Neuronal stem cell (in vitro differentiated cells): Measurements from ENCODE around the gene SLF1.

ENCODE experiments used
- DNase-seq: peaks from one replicate; pipeline ENCODE4 v3.0.0-alpha.2; 2013; ENCODE audit warnings: low spot score
- H2AFZ ChIP-seq: one replicate; pipeline ENCODE4 v1.6.1; 2013; ENCODE audit warnings: mild to moderate bottlenecking, low read length, inconsistent platforms
- H2AK5ac ChIP-seq: 2 replicates; pipeline ENCODE4 v1.6.1; 2013; ENCODE audit warnings: low read depth, mild to moderate bottlenecking, inconsistent platforms, low read length, moderate library complexity, mixed read lengths
- H2BK120ac ChIP-seq: 2 replicates; pipeline ENCODE4 v1.6.1; 2013; ENCODE audit warnings: low read depth, mild to moderate bottlenecking, inconsistent platforms, low read length, moderate library complexity, mixed read lengths
- H2BK12ac ChIP-seq: one replicate; pipeline ENCODE4 v1.6.1; 2013; ENCODE audit warnings: low read length, inconsistent platforms
- H2BK15ac ChIP-seq: 2 replicates; pipeline ENCODE4 v1.6.1; 2013; ENCODE audit warnings: mild to moderate bottlenecking, low read length, inconsistent platforms, mixed read lengths
- H2BK5ac ChIP-seq: one replicate; pipeline ENCODE4 v1.6.1; 2013; ENCODE audit warnings: inconsistent platforms, mild to moderate bottlenecking, low read length, moderate library complexity
- H3K14ac ChIP-seq: one replicate; pipeline ENCODE4 v1.6.1; 2013; ENCODE audit warnings: low read length, inconsistent platforms
- H3K18ac ChIP-seq: 2 replicates; pipeline ENCODE4 v1.6.1; 2013; ENCODE audit warnings: low read length, inconsistent platforms
- H3K23ac ChIP-seq: 2 replicates; pipeline ENCODE4 v1.6.1; 2013; ENCODE audit warnings: low read depth, mild to moderate bottlenecking, mixed read lengths, low read length, inconsistent platforms; ENCODE audit not compliant: poor library complexity
- H3K27ac ChIP-seq: replicated peaks from 3 replicates; pipeline ENCODE4 v1.5.1; 2013; ENCODE audit warnings: low read length, inconsistent platforms
- H3K27me3 ChIP-seq, 3 experiments: 2 replicates each; pipeline ENCODE4 v1.6.1; 2013; ENCODE audit warnings: low read length in 3 of 3, mild to moderate bottlenecking in 2 of 3, inconsistent platforms in 1 of 3, low read depth in 1 of 3, mixed read lengths in 1 of 3, moderate library complexity in 1 of 3; ENCODE audit not compliant: control insufficient read depth in 3 of 3, insufficient read depth in 3 of 3
- H3K36me3 ChIP-seq, 2 donors: replicated peaks in 1 of 2; 2 replicates each; pipeline ENCODE4 v1.6.1; 2013; ENCODE audit warnings: low read length in 2 of 2; ENCODE audit not compliant: control insufficient read depth in 2 of 2, insufficient read depth in 2 of 2
- H3K4ac ChIP-seq: 2 replicates; pipeline ENCODE4 v1.6.1; 2013; ENCODE audit warnings: inconsistent platforms, mild to moderate bottlenecking, low read length, moderate library complexity
- H3K4me1 ChIP-seq, 2 donors: 1 replicate in 1 of 2; 2 replicates in 1 of 2; pipeline ENCODE4 v1.6.1; 2013; ENCODE audit warnings: low read length in 2 of 2, low read depth in 1 of 2; ENCODE audit not compliant: control insufficient read depth in 2 of 2, insufficient read depth in 1 of 2
- H3K4me2 ChIP-seq: one replicate; pipeline ENCODE4 v1.6.1; 2013; ENCODE audit warnings: mild to moderate bottlenecking, low read length, inconsistent platforms; ENCODE audit not compliant: insufficient read depth, poor library complexity, severe bottlenecking
- H3K4me3 ChIP-seq, 2 donors: 2 replicates each; pipeline ENCODE4 v1.5.1; 2013; ENCODE audit warnings: low read length in 2 of 2, mild to moderate bottlenecking in 2 of 2, inconsistent platforms in 1 of 2, moderate library complexity in 1 of 2
- H3K79me1 ChIP-seq: one replicate; pipeline ENCODE4 v1.6.1; 2013; ENCODE audit warnings: low read depth, mild to moderate bottlenecking, inconsistent platforms, low read length, moderate library complexity
- H3K9ac ChIP-seq: one replicate; pipeline ENCODE4 v1.6.1; 2013; ENCODE audit warnings: mild to moderate bottlenecking, low read depth, low read length, inconsistent platforms; ENCODE audit not compliant: poor library complexity
- H3K9me3 ChIP-seq, 2 donors: replicated peaks in 1 of 2; 2 replicates each; pipeline versions ENCODE3 to v1.6.1; 2013; ENCODE audit warnings: low read length in 2 of 2, mild to moderate bottlenecking in 2 of 2, inconsistent platforms in 1 of 2, low read depth in 1 of 2, mixed read lengths in 1 of 2, moderate library complexity in 1 of 2; ENCODE audit not compliant: control insufficient read depth in 2 of 2, insufficient read depth in 1 of 2
- H4K8ac ChIP-seq: one replicate; pipeline ENCODE4 v1.6.1; 2013; ENCODE audit warnings: low read depth, mild to moderate bottlenecking, inconsistent platforms, low read length, moderate library complexity
- H4K91ac ChIP-seq: one replicate; pipeline ENCODE4 v1.6.1; 2013; ENCODE audit warnings: low read length, low read depth, mild to moderate bottlenecking, inconsistent platforms; ENCODE audit not compliant: poor library complexity
- WGBS, 2 donors: extraction: QIAGEN DNeasy Blood & Tissue Kit; methylation state at CpG; one replicate each; pipeline ENCODE4 v1.1.7; 2013; ENCODE audit warnings: missing lambda C conversion rate in 2 of 2, mixed read lengths in 1 of 2; ENCODE audit not compliant: insufficient read length in 2 of 2, insufficient replicate concordance in 1 of 2; ENCODE audit errors: extremely low coverage in 2 of 2; 5-methylcytosine and 5-hydroxymethylcytosine counted together

Gene SLF1

GRCh38 chr5:94577466-94578245, 40.8 kb upstream of the SLF1 start:
- Histone ChIP-seq H2BK12ac (no peak overlapping the region), H2BK5ac (no peak overlapping the region), H3K27me3 (no peaks in the 10 kb centered on the region), H3K9ac (no peak overlapping the region), H3K4ac (no peak overlapping the region), H2BK120ac (no peak overlapping the region), H3K79me1 (no peaks in the 10 kb centered on the region), H3K18ac (no peak overlapping the region), H3K23ac (no peak overlapping the region), H4K8ac (no peak overlapping the region), H2AFZ (no peak overlapping the region), H3K27ac (no peak overlapping the region), H2AK5ac (no peak overlapping the region), H3K4me3 (no peak overlapping the region), H4K91ac (no peak overlapping the region), H3K9me3 (no peaks in the 10 kb centered on the region), H2BK15ac (no peak overlapping the region), H3K14ac (no peak overlapping the region), H3K4me2 (no peak overlapping the region), H3K36me3 (no peaks in the 10 kb centered on the region), H3K4me1 (peaks cover 0 to 8% of the 10 kb centered on the region in 2 donors)
- DNase-seq = no peak

DNA sequence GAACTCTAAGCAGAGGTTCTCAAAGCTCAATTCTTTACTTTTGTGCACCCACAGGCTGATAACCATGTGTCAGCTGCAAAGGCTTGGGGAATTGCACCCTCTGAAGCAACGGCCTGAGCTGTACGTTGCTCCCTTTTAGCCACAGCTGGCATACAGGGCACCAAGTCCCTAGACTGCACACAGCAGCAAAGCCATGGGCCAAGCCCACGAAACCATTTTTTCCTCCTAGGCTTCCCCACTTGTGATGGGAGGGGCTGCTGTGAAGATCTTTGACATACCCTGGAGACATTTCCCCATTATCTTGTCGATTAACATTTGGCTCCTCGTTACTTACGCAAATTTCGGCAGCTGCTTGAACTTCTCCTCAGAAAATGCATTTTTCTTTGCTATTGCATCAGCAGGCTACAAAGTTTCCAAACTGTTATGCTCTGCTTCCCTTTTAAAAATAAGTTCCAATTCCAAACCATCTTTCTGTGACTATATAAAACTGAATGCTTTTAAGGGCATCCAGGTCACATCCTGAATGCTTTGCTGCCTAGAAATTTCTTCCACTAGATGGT, 23.1 kb upstream of the SLF1 start:
- H3K18ac ChIP-seq = no peak overlapping the region
- H4K91ac ChIP-seq = no peak overlapping the region
- no peak overlapping the region for H3K4me3 ChIP-seq
- no peak for DNase-seq
- no CpG with 5 or more reads among the region's 7 CpGs for WGBS, 2 donors
- no peak overlapping the region for H3K4ac ChIP-seq
- H3K36me3 ChIP-seq = no peaks in the 10 kb centered on the region
- no peak overlapping the region for H2BK12ac ChIP-seq
- H3K27me3 ChIP-seq = no peaks in the 10 kb centered on the region
- no peaks in the 10 kb centered on the region for H3K4me1 ChIP-seq
- no peaks in the 10 kb centered on the region for H3K79me1 ChIP-seq
- H2BK15ac ChIP-seq = no peak overlapping the region
- peaks cover 0 to 4% of the 10 kb centered on the region in 2 donors for H3K9me3 ChIP-seq
- no peak overlapping the region for H2BK120ac ChIP-seq
- no peak overlapping the region for H3K14ac ChIP-seq
- no peak overlapping the region for H2AFZ ChIP-seq
- no peak overlapping the region for H2AK5ac ChIP-seq
- H3K9ac ChIP-seq = no peak overlapping the region
- no peak overlapping the region for H2BK5ac ChIP-seq
- H3K4me2 ChIP-seq = no peak overlapping the region
- no peak overlapping the region for H3K27ac ChIP-seq
- H4K8ac ChIP-seq = no peak overlapping the region
- H3K23ac ChIP-seq = no peak overlapping the region

GRCh38 chr5:94613583-94613982, 4.9 kb upstream of the SLF1 start:
- no peak for DNase-seq
- no peak overlapping the region for H2BK5ac ChIP-seq
- no peak overlapping the region for H3K4me3 ChIP-seq
- no peak overlapping the region for H4K91ac ChIP-seq
- H2BK120ac ChIP-seq = no peak overlapping the region
- no peak overlapping the region for H3K27ac ChIP-seq
- H2BK12ac ChIP-seq = no peak overlapping the region
- no peak overlapping the region for H2AK5ac ChIP-seq
- WGBS, 2 donors = no CpG with 5 or more reads among the region's 2 CpGs
- H3K4ac ChIP-seq = no peak overlapping the region
- H3K27me3 ChIP-seq = no peaks in the 10 kb centered on the region
- no peak overlapping the region for H2AFZ ChIP-seq
- H3K79me1 ChIP-seq = no peaks in the 10 kb centered on the region
- H3K4me2 ChIP-seq = no peak overlapping the region
- H4K8ac ChIP-seq = no peak overlapping the region
- no peak overlapping the region for H3K23ac ChIP-seq
- no peak overlapping the region for H3K14ac ChIP-seq
- H2BK15ac ChIP-seq = no peak overlapping the region
- no peaks in the 10 kb centered on the region for H3K36me3 ChIP-seq
- no peaks in the 10 kb centered on the region for H3K9me3 ChIP-seq
- H3K9ac ChIP-seq = no peak overlapping the region
- no peak overlapping the region for H3K18ac ChIP-seq
- peaks cover 1 to 4% of the 10 kb centered on the region in 2 donors for H3K4me1 ChIP-seq

- no peaks in the 10 kb centered on the region for H3K36me3 ChIP-seq
- H3K4me3 ChIP-seq = no peak overlapping the region
- WGBS, 2 donors = no CpG with 5 or more reads among the region's 2 CpGs
- H3K14ac ChIP-seq = no peak overlapping the region
- no peak overlapping the region for H3K4ac ChIP-seq
- no peak overlapping the region for H2AFZ ChIP-seq
- H3K27me3 ChIP-seq = no peaks in the 10 kb centered on the region
- H3K23ac ChIP-seq = no peak overlapping the region
- no peak for DNase-seq
- no peak overlapping the region for H4K91ac ChIP-seq
- H2BK15ac ChIP-seq = no peak overlapping the region
- no peak overlapping the region for H3K4me2 ChIP-seq
- no peak overlapping the region for H2BK5ac ChIP-seq
- H4K8ac ChIP-seq = no peak overlapping the region
- H3K27ac ChIP-seq = no peak overlapping the region
- no peak overlapping the region for H3K9ac ChIP-seq
- H2AK5ac ChIP-seq = no peak overlapping the region
- H3K18ac ChIP-seq = no peak overlapping the region
- H3K9me3 ChIP-seq = no peaks in the 10 kb centered on the region
- no peaks in the 10 kb centered on the region for H3K79me1 ChIP-seq
- H2BK12ac ChIP-seq = no peak overlapping the region
- no peak overlapping the region for H2BK120ac ChIP-seq
- H3K4me1 ChIP-seq = peaks cover 1 to 4% of the 10 kb centered on the region in 2 donors
These were observed 4.2 kb upstream of the SLF1 start for GRCh38 chr5:94614156-94614805.
